RPMI7951 (cell line): ENCODE data around the gene ZNF19. TPM values are rescaled to one million over a fixed set of nuclear protein-coding genes. Genes with fewer than 3 reads are reported as not detected.
A peak's percentile ranks its signal among the peaks of the same experiment; 100 is the strongest.

Experiments
- DNase-seq: peaks from one replicate; pipeline ENCODE4 v3.0.0-alpha.2; 2012; ENCODE audit warnings: low read depth
- total RNA-seq: library from RNA; depleted of rRNA; stranded (reverse); fragments of >200 nt; shearing (Covaris generic); gene quantifications from 2 replicates; pipeline ENCODE4 v1.2.3, GENCODE V29; 2014; rRNA removed

Gene ZNF19
- 2.2 and 3.8 TPM in 2 replicates for total RNA-seq

DNA sequence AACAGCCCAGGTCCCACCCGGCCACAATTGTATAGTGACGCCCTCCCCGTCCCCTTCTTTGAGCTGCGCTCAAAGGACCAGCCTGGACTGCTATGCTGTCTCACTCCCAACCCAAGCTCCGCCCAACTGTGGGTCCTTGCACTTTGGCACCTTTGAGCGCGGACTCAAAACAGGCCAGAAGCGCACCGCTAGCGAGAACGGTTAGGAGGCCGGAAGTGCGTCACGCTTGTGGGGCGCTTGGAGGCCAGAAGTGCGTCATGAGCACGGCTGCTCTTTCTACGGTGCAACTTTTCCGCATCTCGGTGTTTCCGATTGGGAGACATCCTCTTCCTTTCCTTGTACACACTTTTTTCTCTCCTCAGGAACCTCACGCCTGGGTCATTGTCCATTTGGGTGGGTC is at the start of gene ZNF19:
Gene ZNF19, minus strand, starts transcription at position 203 of the 400 bp plus-strand sequence. CDS start 7,210 bp downstream, outside the sequence.
- DNase-seq, result peak; percentile 15

- DNase-seq, result peak; percentile 40
These were observed 48.5 kb upstream of the ZNF19 start for GRCh38 chr16:71537643-71538042.

DNA sequence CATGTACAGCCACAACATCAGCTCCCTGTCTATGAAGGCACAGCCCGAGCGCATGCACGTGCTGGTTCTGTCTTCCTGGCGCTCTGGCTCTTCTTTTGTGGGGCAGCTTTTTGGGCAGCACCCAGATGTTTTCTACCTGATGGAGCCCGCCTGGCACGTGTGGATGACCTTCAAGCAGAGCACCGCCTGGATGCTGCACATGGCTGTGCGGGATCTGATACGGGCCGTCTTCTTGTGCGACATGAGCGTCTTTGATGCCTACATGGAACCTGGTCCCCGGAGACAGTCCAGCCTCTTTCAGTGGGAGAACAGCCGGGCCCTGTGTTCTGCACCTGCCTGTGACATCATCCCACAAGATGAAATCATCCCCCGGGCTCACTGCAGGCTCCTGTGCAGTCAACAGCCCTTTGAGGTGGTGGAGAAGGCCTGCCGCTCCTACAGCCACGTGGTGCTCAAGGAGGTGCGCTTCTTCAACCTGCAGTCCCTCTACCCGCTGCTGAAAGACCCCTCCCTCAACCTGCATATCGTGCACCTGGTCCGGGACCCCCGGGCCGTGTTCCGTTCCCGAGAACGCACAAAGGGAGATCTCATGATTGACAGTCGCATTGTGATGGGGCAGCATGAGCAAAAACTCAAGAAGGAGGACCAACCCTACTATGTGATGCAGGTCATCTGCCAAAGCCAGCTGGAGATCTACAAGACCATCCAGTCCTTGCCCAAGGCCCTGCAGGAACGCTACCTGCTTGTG is 47.8 kb upstream of the ZNF19 start:
- DNase-seq, result no peak

- DNase-seq, result no peak
These were observed 43.2 kb upstream of the ZNF19 start for GRCh38 chr16:71532366-71532765.

GRCh38 chr16:71528863-71529262 is 39.7 kb upstream of the ZNF19 start:
- no peak for DNase-seq

GRCh38 chr16:71528257-71528656 is 39.1 kb upstream of the ZNF19 start:
- DNase-seq, result no peak

DNA sequence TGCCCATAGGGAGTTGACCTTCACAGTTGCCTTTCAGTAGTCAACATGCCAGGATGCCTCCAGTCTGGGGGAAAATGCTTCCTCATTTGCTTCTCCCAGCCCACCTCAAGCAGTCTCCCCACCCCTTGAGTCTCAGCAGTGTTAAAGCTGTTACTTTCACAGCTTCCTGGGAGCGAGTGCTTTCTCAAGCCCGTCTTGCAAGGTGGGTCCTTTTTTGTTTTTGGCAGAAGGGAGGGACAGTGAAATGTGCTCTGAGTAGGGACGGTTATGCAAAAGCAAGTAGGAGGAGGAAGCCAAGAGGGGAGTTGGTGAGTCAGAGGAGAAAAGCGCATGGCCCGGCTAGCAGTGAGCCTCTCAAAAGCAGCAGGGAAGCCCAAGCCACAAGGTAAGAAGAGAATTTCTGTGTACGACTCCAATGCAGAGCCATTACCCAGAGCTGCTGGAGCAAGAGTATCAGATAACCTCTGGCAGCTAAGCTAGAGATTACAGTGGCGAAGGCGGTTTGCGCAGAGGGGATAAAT is 37.0 kb upstream of the ZNF19 start, which contains the start of gene CHST4:
Gene CHST4, plus strand, starts transcription at position 316 of the 521 bp plus-strand sequence. CDS start 10,252 bp downstream, outside the sequence.
- peak; percentile 61 for DNase-seq

DNA sequence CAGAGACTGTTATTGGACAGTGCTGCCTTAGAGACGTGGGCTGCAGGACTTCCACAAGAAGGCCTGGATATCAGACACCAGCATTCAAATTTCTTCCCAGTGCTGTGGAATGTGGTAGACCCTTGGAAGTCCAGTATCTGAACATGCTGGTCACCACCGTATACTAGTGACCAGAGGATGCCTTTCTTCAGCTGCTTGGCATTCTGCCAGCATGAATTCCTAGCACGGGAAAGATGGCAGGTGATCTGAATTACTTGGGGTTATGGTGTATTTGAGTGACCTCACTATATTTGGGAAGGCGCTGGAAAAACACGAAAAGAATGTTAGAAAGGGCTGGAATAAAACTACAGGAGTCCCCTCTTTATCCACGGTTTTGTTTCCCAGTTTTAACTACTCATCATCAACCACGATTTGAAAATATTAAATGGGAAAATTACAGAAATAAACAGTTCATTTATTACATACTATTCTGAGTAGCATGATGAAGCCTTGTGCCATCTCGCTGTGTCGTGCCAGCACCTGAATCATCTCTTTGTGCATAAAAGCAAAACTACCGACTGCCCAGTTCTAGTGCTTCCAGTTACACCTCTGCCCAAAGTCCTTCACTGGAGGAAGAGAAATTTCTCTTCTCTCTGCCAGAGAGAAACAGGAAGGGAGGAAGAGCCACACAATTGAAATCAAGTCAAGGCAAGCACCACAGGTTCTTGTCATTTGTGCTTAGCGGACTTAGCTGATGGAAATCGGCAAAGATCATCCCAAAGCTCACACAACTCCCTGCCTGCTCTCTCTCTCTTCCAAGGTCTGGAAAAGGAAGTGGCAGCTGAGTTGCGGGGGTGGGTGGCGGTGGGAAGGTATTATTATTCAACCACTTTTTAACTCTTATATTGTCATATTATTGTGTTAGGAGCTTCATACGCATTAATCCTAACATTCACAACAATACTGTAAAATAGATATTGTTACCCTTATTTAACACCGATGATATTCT is 35.7 kb upstream of the ZNF19 start:
- no peak for DNase-seq

- DNase-seq, result peak; percentile 53
These were observed 31.4 kb upstream of the ZNF19 start for GRCh38 chr16:71520550-71520949.

DNA sequence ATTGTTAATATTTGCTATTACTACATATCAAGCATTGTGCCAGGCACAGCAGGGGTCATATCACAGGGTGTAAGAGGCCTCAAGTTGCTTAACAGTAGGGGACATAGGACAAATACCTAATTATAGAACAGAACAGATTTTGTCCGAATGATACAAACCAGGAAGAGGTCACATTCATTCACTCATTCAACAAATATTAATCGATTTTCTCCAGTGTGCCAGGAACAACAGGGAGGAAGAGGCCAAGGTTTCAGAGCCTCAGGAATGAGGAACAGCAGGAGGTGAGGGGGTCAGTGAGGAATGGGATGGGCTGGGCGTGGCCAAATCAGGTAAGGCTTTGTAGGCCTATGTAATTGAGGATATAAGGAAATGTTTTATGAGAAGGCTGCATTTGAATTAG is 25.9 kb upstream of the ZNF19 start:
- no peak for DNase-seq

- no peak for DNase-seq
These were observed 25.4 kb upstream of the ZNF19 start for GRCh38 chr16:71514476-71514875.

DNA sequence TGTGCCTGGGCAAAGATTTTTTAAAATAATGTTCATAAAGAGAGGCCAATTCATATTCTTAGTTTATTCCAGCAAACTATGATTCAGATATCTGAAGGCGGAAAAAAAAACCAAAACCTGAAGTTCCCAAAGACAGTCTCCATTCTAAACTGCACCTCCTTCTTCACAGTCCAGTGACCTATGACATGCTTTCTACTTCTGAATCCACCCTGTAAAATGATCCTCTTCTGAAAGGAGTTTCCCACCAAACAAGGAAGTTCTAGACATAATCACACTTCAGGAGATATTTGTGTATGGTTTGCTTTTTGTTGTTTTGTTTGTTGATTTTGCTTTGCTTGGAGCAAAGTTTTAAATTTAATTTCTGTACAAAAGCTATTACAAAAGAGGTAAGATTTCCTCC is 24.2 kb upstream of the ZNF19 start:
- DNase-seq, result no peak

DNA sequence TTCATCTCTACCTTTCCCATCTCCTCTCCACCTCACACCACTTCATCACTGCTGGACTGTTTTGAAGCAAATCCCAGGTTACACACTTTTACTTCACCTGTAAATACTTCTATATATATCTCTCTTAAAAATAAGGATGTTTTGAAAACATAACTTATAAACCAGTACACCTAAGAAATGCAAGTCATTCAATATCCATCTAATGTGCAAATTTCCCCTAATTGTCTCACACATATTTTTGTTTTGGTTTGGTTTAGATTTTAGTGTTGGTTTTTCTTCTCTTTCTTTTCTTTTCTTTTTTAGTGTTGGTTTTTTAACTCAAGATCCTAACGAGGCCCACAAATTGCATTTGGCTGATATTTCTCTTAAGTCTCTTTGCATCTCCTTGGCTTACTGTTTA is 17.9 kb upstream of the ZNF19 start:
- no peak for DNase-seq

- DNase-seq, result no peak
These were observed 15.8 kb upstream of the ZNF19 start for GRCh38 chr16:71504901-71505300.

GRCh38 chr16:71504051-71504450 is 14.9 kb upstream of the ZNF19 start:
- peak; percentile 33 for DNase-seq

DNA sequence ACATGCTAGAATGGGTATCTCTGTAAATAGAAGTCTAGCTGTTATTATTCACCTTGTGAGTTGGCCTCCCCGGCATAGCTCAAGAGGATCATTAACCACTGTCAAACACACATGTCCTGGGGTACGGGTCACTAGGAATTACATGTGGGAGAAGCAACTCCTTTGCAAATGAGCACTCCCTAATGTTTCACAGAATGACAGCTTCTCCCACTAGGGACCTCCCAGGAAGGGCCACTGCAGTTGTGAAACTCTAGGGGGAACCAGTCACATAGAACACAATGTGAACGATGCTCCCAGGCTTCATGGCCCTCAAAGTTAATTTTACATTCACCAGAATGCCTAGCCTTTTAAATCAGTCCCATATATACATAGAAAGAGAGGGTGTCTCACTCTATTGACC is 12.4 kb upstream of the ZNF19 start:
- DNase-seq, result no peak

DNA sequence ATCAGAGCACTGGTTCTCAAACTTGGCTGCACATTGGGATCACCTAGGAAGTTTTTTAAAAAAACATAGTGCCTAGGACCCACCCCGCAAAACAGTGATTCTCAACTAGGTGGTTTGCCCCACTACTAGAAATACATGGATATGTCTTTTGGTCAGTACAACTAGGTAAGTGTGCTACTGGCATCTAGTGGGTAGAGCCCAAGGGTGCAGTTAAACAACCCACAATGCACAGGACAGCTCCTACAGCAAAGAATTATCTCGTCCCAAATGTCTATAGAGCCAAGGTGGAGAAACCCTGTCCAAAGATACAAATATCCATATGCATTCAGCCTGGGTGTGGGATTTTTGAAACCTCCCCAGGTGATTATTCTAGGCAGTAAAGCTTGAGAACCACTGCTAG is 11.8 kb upstream of the ZNF19 start:
- DNase-seq, result no peak

DNA sequence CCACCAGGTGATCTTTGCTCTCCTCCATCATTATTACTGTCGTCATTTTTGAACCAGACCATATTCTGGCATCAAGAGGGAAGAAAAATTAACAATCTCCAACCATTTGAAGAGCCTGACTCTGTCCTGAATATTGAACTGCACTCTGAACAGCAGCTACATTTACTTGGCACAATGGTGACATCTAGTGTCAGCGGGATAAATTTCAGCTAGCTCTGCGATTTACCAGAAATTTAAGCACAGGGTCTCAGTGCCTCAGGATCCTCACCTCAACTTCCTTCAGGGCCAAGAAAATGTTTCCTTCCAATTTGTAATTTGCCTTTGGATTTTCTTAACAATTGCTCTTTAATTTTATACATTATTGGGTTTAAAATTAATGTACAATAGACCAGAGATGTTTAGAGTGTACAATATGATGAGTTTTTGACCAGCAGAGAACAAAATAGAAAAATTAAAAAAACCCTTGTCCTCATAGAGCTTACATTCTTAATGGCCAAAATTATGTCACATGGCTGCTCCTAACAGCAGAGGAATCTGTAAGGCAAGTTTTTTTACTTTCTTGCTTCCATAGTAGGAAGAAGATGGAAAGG is 10.7 kb upstream of the ZNF19 start:
- DNase-seq, result peak; percentile 58

GRCh38 chr16:71498031-71498430 is 8.9 kb upstream of the ZNF19 start:
- no peak for DNase-seq

GRCh38 chr16:71493213-71493612 is 4.1 kb upstream of the ZNF19 start:
- DNase-seq, result no peak

DNA sequence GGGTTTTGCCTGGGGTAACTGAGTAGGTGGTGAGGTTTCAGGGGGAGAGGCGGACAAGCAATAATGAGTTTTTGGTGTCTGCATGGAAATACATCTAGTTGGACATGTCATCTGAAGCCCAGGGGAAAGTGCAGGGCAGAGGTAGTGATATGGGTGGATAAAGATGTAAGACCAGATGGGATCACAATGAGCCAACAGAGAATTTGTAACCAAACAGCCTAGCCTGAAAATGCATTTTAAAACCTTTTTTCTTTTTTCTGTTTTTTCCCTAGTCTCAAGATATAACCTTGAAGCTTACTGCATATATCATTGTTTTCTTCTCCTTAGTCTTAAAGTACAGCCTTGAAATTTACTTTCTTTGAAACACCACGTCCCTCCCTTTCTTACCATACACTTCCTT is 3.7 kb upstream of the ZNF19 start:
- no peak for DNase-seq

DNA sequence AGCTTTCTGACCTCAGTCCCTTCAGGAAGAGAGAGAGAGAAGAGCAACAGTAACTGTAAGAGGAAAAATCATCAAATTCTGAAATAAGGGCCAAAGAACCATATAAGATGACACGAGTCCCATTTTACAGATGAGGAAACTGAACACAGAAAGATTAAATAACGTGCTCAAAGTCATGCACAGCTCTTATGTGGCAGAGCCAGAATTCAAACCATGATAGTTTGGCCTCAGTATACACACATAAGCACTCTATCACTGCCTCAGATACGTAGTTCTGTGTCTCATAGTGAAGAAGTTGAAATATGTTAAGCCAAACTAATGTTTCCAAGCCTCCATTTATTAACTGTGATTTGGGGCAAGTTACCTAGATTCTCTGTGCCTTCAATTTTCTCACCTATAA is 1.9 kb upstream of the ZNF19 start:
- DNase-seq, result no peak
